Limb (tissue), 2 donors: Measurements from ENCODE around the gene SECISBP2L.

ENCODE experiments used
- DNase-seq, 2 donors: peaks; one replicate each; pipeline ENCODE4 v3.0.0-alpha.2; 2016; ENCODE audit errors: extremely low spot score in 2 of 2

SECISBP2L gene

GRCh38 chr15:48967336-48967735, 78.9 kb downstream of the SECISBP2L start:
- no peak for DNase-seq

GRCh38 chr15:48966595-48967301, 79.5 kb downstream of the SECISBP2L start:
- no peak for DNase-seq

- DNase-seq: no peak
These were observed 80.3 kb downstream of the SECISBP2L start for GRCh38 chr15:48965972-48966371.

- DNase-seq: no peak
These were observed 81.3 kb downstream of the SECISBP2L start for GRCh38 chr15:48964898-48965297.

GRCh38 chr15:48963524-48964113, 82.6 kb downstream of the SECISBP2L start, which contains the start of gene SHC4:
Gene SHC4, minus strand, starts transcription at chr15:48963919. Its CDS starts 904 bp downstream, at chr15:48963015.
- peak; percentile 83 to 87 for DNase-seq

- DNase-seq: peak in 1 of 2 donors; percentile 68
These were observed 83.4 kb downstream of the SECISBP2L start for GRCh38 chr15:48962662-48963523.

GRCh38 chr15:48955967-48956366, 90.3 kb downstream of the SECISBP2L start:
- DNase-seq: no peak

- no peak for DNase-seq
These were observed 90.9 kb downstream of the SECISBP2L start for GRCh38 chr15:48955370-48955769.

GRCh38 chr15:48954538-48954937, 91.7 kb downstream of the SECISBP2L start:
- no peak for DNase-seq

- no peak for DNase-seq
These were observed 99.4 kb downstream of the SECISBP2L start for GRCh38 chr15:48946840-48947187.

- DNase-seq: no peak
These were observed 100.0 kb downstream of the SECISBP2L start for GRCh38 chr15:48946074-48946839.

GRCh38 chr15:48945386-48945785, 100.9 kb downstream of the SECISBP2L start:
- no peak for DNase-seq

GRCh38 chr15:48941904-48942303, 104.3 kb downstream of the SECISBP2L start:
- no peak for DNase-seq

- DNase-seq: no peak
These were observed 105.7 kb downstream of the SECISBP2L start for GRCh38 chr15:48940508-48940907.

GRCh38 chr15:48939648-48940047, 106.6 kb downstream of the SECISBP2L start:
- no peak for DNase-seq
